Neural crest cell (in vitro differentiated cells): Measurements from ENCODE around the gene EBI3. TPM values are rescaled to one million over a fixed set of nuclear protein-coding genes. Genes with fewer than 3 reads are reported as not detected.

Source experiments
- DNase-seq: peaks from one replicate; pipeline ENCODE4 v3.0.0; 2021; ENCODE audit warnings: low read depth, mixed read lengths, low spot score
- H3K27ac Mint-ChIP-seq: one replicate; pipeline ENCODE4 v1.8.0; 2021; ENCODE audit warnings: mild to moderate bottlenecking, mixed read lengths; ENCODE audit not compliant: unreplicated experiment
- H3K27me3 Mint-ChIP-seq: 2 replicates; pipeline ENCODE4 v1.8.0; 2021; ENCODE audit warnings: low read depth, mild to moderate bottlenecking, mixed read lengths
- H3K36me3 Mint-ChIP-seq: 2 replicates; pipeline ENCODE4 v1.8.0; 2021; ENCODE audit warnings: low read depth, mild to moderate bottlenecking, mixed read lengths
- H3K4me1 Mint-ChIP-seq: 2 replicates; pipeline ENCODE4 v1.8.0; 2021; ENCODE audit warnings: mixed read lengths
- H3K4me3 Mint-ChIP-seq: one replicate; pipeline ENCODE4 v1.8.0; 2021; ENCODE audit warnings: mild to moderate bottlenecking, mixed read lengths
- H3K9me3 Mint-ChIP-seq: 2 replicates; pipeline ENCODE4 v1.8.0; 2021; ENCODE audit warnings: mixed read lengths
- total RNA-seq: library from RNA; stranded (reverse); gene quantifications from 2 replicates; pipeline ENCODE4 v1.2.1, GENCODE V29; 2021
- TF ChIP-seq, protein P1 (sequence below): fragments of 200-600 bp; sonication (generic); conservative IDR thresholded peaks from 2 replicates; pipeline ENCODE4 v1.5.0; 2021; ENCODE audit warnings: antibody characterized with exemption, mild to moderate bottlenecking

The EBI3 gene
- total RNA-seq, 1 donor from 2014 or later: not detected

DNA sequence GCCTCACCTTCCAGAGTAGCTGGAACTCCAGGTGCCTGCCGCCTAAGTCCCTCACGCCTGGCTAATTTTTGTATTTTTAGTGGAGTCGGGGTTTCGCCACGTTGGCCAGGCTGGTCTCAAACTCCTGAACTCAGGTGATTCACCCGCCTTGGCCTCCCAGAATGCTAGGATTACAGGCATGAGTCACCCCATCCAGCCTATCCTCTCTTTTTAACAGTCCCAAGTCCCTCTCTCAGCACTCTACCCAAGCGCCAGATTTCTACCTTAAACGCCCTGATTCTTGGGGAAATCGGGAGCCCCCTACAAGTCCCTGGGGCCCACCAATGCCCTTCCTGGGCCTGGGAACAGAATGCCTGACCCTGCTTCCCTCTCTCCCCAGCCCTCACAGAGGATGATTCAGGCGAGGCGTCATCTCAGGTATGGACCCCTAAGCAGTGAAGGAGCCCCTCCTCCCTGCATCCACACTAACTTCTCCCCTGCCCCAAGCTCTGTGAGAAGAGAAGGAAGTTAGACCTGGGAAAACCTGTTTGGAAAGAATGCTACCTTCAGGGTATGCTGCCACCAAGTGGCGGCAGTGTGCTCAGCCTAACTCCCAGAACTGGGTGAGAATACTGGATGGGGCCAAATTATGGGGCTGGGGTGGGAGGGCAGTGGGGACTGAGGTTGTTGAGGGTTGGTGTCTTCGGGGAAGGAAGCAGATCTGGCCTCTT, 20.8 kb upstream of the EBI3 start:
- Mint-ChIP-seq H3K4me3 (no peak overlapping the region), H3K27me3 (peaks cover 44% of the 10 kb centered on the region), H3K4me1 (no peaks in the 10 kb centered on the region), H3K27ac (no peak overlapping the region), H3K9me3 (no peaks in the 10 kb centered on the region), H3K36me3 (no peaks in the 10 kb centered on the region)
- TF ChIP-seq, protein P1, sequence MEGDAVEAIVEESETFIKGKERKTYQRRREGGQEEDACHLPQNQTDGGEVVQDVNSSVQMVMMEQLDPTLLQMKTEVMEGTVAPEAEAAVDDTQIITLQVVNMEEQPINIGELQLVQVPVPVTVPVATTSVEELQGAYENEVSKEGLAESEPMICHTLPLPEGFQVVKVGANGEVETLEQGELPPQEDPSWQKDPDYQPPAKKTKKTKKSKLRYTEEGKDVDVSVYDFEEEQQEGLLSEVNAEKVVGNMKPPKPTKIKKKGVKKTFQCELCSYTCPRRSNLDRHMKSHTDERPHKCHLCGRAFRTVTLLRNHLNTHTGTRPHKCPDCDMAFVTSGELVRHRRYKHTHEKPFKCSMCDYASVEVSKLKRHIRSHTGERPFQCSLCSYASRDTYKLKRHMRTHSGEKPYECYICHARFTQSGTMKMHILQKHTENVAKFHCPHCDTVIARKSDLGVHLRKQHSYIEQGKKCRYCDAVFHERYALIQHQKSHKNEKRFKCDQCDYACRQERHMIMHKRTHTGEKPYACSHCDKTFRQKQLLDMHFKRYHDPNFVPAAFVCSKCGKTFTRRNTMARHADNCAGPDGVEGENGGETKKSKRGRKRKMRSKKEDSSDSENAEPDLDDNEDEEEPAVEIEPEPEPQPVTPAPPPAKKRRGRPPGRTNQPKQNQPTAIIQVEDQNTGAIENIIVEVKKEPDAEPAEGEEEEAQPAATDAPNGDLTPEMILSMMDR: peak; percentile 52
- no peak for DNase-seq

DNA sequence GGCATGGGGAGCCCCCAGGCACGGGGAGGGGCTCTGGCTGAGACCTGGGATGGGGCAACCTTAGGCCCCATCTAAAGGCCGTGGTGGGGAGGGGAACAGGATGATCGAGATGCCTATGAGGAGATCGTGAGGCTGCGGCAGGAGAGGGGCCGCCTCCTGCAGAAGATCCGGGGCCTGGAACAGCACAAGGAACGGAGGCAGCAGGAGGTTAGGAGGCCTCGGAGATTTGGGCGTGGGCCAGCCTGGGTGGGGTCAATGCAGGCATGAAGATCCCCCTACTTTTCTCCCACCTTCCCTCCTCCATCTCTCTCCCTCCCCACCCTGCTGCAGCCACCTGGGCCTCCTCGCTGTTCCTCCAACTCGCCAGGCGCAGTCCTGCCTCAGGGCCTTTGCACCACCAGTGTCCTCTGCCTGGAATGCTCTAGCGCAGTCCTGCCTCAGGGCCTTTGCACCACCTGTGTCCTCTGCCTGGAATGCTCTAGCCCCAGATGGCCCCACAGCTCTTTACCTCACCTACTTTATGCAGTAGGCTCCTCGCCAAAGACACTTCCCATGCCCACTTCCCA, 19.1 kb upstream of the EBI3 start:
- no peaks in the 10 kb centered on the region for H3K36me3 Mint-ChIP-seq

DNA sequence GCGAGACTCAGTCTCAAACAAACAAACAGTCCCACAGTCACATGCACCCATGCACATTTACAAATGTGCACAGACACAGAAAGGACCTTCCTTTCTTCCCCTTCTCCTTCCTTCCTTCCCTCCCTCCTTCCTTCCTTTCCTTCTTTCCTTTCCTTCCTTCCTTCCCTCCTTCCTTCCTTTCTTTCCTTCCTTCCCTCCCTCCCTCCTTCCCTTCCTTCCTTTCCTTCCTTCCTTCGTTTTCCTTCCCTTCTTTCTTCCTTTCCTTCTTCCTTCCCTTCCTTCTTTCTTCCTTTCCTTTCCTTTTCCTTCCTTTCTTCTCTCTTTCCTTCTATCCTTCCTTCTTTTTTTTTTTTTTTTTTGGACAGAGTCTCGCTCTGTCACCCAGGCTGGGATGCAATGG, 16.2 kb upstream of the EBI3 start:
- no peak overlapping the region for H3K27ac Mint-ChIP-seq
- no peak for DNase-seq
- H3K27me3 Mint-ChIP-seq: peaks cover 42% of the 10 kb centered on the region
- H3K36me3 Mint-ChIP-seq: no peaks in the 10 kb centered on the region
- H3K4me1 Mint-ChIP-seq: no peaks in the 10 kb centered on the region
- TF ChIP-seq, protein P1: no peak
- no peaks in the 10 kb centered on the region for H3K9me3 Mint-ChIP-seq
- no peak overlapping the region for H3K4me3 Mint-ChIP-seq

More for the DNA sequence above, 19.1 kb upstream of the EBI3 start:
- TF ChIP-seq, protein P1: no peak
- no peak overlapping the region for H3K4me3 Mint-ChIP-seq
- no peak overlapping the region for H3K27ac Mint-ChIP-seq
- no peaks in the 10 kb centered on the region for H3K4me1 Mint-ChIP-seq
- DNase-seq: no peak
- no peaks in the 10 kb centered on the region for H3K9me3 Mint-ChIP-seq
- H3K27me3 Mint-ChIP-seq: peaks cover 53% of the 10 kb centered on the region

DNA sequence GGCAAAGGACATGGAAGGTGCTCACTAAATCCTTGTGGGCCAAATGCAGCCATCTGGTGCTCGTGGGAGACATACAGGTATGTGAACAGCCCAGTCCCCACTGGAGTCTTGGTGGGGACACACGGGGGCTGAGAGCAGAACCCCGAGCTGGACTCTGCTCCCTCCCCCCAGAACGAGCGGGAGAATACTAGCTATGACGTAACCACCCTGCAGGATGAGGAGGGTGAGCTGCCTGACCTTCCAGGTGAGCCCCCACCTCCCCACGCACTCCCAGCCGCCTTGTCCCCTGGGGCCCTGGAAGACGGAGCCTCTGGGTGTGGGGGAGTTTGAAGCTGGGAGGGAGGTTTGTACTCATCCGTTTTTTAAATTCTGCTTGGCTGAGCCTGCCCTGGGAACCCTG, 13.5 kb upstream of the EBI3 start:
- no peak for DNase-seq
- TF ChIP-seq, protein P1: no peak
- no peaks in the 10 kb centered on the region for H3K4me1 Mint-ChIP-seq
- no peaks in the 10 kb centered on the region for H3K9me3 Mint-ChIP-seq
- H3K27ac Mint-ChIP-seq: no peak overlapping the region
- H3K27me3 Mint-ChIP-seq: peaks cover 35% of the 10 kb centered on the region
- no peaks in the 10 kb centered on the region for H3K36me3 Mint-ChIP-seq
- H3K4me3 Mint-ChIP-seq: no peak overlapping the region

DNA sequence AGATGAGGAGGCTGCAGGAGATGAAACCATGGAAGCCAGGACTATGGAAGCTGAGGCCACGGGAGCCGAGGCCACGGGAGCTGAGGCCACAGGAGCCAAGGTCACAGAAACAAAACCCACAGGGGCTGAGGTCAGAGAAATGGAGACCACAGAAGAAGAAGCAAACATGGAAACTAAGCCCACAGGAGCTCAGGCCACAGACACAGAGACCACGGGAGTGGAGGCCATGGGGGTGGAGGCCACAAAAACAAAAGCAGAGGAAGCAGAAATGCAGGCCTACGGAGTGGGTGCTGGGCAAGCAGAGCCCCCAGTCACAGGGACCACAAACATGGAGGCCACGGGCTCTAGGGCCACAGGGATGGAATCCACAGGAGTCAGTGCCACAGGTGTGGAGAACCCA, 12.5 kb upstream of the EBI3 start:
- DNase-seq: no peak
- no peaks in the 10 kb centered on the region for H3K9me3 Mint-ChIP-seq
- no peaks in the 10 kb centered on the region for H3K36me3 Mint-ChIP-seq
- H3K27me3 Mint-ChIP-seq: peaks cover 29% of the 10 kb centered on the region
- TF ChIP-seq, protein P1: no peak
- H3K27ac Mint-ChIP-seq: no peak overlapping the region
- H3K4me3 Mint-ChIP-seq: no peak overlapping the region
- H3K4me1 Mint-ChIP-seq: no peaks in the 10 kb centered on the region
